NCI-H2227 treated with DMSO at 0.1 percent for 48 hours (cell line): Measurements from ENCODE around the gene SLC25A15.
"Not testable (repeated sequence)": the region's sequence is repeated elsewhere in the genome, so short reads cannot be mapped to it uniquely, and the experiment has no call there.

Experiments used
- DNase-seq: peaks from one replicate; lab custom pipeline; 2025; lab: John Stamatoyannopoulos, UW

Gene SLC25A15

DNA sequence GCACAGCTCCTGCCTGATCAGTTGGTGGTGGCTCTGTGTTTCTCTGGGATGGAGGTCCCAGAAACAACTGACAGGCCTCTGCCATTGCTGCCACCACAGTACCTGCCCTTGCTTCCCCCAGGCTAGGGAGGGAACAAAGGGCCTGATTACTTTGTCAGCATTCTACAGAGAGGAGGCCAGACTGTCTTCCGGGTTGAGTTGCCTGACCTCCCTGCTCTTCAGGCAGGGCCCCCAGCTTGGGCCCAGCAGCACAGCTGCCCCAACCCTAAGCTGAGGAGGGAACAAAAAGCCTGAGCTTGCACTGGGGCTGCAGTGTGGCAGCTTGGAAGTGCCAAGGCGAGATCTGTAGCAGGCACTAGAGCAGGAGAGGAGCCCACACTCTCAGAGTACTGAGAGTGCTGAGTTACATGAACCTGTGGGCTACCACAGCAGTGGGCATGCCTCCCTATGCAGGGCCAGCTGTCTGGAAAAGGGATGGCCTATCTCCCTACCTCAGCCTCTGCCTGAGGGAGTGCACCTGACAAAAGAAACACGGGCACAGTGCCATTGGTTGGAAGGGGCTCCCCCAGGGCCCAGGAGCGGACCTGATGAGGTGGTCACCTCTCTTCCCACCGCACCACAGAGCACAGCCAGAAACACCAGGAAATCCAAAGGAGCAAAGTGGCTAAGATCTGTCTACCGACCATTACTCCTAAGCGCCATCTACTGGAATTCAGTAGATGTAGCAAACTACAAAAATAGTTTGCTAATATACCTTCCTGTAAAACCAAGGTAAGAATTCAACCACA is 24.4 kb downstream of the SLC25A15 start:
- DNase-seq = no peak

- no peak for DNase-seq
These were observed 25.4 kb downstream of the SLC25A15 start for GRCh38 chr13:40814803-40815202.

DNA sequence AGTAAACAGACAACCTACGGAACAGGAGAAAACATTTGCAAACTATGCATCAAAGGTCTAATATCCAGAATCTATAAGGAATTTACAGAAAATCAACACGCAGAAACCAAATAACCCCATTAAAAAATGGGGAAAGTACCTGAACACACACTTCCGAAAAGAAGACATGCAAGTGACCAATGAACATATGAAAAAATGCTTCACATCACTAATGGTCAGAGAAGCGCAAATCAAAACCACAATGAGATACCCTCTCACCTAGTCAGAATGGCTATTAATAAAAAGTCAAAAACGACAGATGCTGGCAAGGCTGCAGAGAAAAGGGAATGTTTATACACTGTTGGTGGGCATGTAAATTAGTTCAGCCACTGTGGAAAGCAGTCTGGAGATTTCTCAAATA is 29.5 kb downstream of the SLC25A15 start:
- DNase-seq = no peak

- DNase-seq = no peak
These were observed 30.4 kb downstream of the SLC25A15 start for GRCh38 chr13:40819797-40820315.

DNA sequence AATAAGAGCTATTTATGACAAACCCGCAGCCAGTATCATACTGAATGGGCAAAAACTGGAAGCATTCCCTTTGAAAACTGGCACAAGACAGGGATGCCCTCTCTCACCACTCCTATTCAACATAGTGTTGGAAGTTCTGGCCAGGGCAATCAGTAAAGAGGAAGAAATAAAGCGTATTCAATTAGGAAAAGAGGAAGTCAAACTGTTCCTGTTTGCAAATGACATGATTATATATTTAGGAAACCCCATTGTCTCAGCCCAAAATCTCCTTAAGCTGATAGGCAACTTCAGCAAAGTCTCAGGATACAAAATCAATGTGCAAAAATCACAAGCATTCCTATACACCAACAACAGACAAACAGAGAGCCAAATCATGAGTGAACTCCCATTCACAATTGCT is 50.3 kb downstream of the SLC25A15 start:
- not testable (repeated sequence) for DNase-seq

- not testable (repeated sequence) for DNase-seq
These were observed 51.5 kb downstream of the SLC25A15 start for GRCh38 chr13:40840955-40841354.
